ENCODE results near the gene IGFBP2. TPM values are rescaled to one million over a fixed set of nuclear protein-coding genes. Genes with fewer than 3 reads are reported as not detected.

Gene IGFBP2
- total and polyA plus RNA-seq, 9 of the 15 experiments (the other 6 are each of a cell fraction or from before 2014, with no cell fraction given) = 0.93 TPM; not detected in 8

- no peak for TF ChIP-seq MED1 (CRISPR knock-in tag; IDR thresholded peaks at IDR 0.05; ENCODE audit: borderline replicate concordance)
Observed at GRCh38 chr2:216636551-216637450, 3.6 kb downstream of the IGFBP2 start (continued).

GRCh38 chr2:216637472-216637871 lies 4.3 kb downstream of the IGFBP2 start:
- FAIRE-seq = no peak
- no peaks in the 10 kb centered on the region for H4K20me1 ChIP-seq (replicated peaks; ENCODE audit: control insufficient read depth, insufficient read depth, low read length)
- TF ChIP-seq KHSRP (IDR thresholded peaks at IDR 0.05) (no peak), EP400 (IDR thresholded peaks at IDR 0.05) (no peak), CBX1 (IDR thresholded peaks at IDR 0.05; ENCODE audit: low read depth) (no peak), ZNF561 (CRISPR knock-in tag; conservative IDR thresholded peaks at IDR 0.05) (no peak), CHD1 (IDR thresholded peaks at IDR 0.05; ENCODE audit: low read length) (no peak), CSDE1 (IDR thresholded peaks at IDR 0.05) (no peak), E2F5 (CRISPR knock-in tag; IDR thresholded peaks at IDR 0.05) (no peak), ARHGAP35 (IDR thresholded peaks at IDR 0.05; ENCODE audit: partially characterized antibody) (no peak), ZNF655 (CRISPR knock-in tag; IDR thresholded peaks at IDR 0.05) (no peak), HDAC1 (IDR thresholded peaks at IDR 0.05) (no peak), FOXA3 (CRISPR knock-in tag; conservative IDR thresholded peaks at IDR 0.05 in 1 of 2, IDR thresholded peaks at IDR 0.05 in 1 of 2) (no peak), NCOA2 (IDR thresholded peaks at IDR 0.05; ENCODE audit: partially characterized antibody in 2 of 2) (no peak), PTBP1 (IDR thresholded peaks at IDR 0.05; ENCODE audit: low read depth, low read length) (no peak), ZNF431 (CRISPR knock-in tag; IDR thresholded peaks at IDR 0.05) (no peak), ZNF444 (CRISPR knock-in tag; IDR thresholded peaks at IDR 0.05) (no peak), SETDB1 (IDR thresholded peaks at IDR 0.05; ENCODE audit: low read length) (no peak)
- BruUV-seq (replicated peaks) = no TSS peak
- no peaks in the 10 kb centered on the region for H3K9me1 ChIP-seq (ENCODE audit: control insufficient read depth, insufficient read depth, low read length)
- no peaks in the 10 kb centered on the region; a peak in 1 of 5 replicates for H3K4me1 ChIP-seq (replicated peaks in 1 of 2; ENCODE audit: control insufficient read depth in 2 of 2, insufficient read depth in 2 of 2, low read length in 2 of 2)
- 4% methylated on average over 3 of the region's 3 CpGs for WGBS (ENCODE audit: insufficient coverage, low coverage, missing lambda C conversion rate)
- in situ Hi-C loops (cut with MboI) = no loop called here
- no peaks in the 10 kb centered on the region for H3K79me2 ChIP-seq (ENCODE audit: control insufficient read depth, insufficient read depth, low read length)
- no peak overlapping the region for H3K4me3 ChIP-seq
- no peaks in the 10 kb centered on the region for H3K36me3 ChIP-seq (ENCODE audit: control insufficient read depth, insufficient read depth, low read length)
- no peak overlapping the region for H2AFZ ChIP-seq (ENCODE audit: low read depth, low read length)
- ChIA-PET POLR2A (no interaction called here), CTCF (ENCODE audit: low intra/inter-chr PET ratio) (no interaction called here)
- H3K4me2 ChIP-seq (ENCODE audit: insufficient read depth, low read length) = no peak overlapping the region
- no peak for ATAC-seq
- no peak overlapping the region for H3K27ac ChIP-seq (ENCODE audit: extremely low read depth, low read depth, low read length)
- H3K27me3 ChIP-seq (ENCODE audit: control insufficient read depth in 2 of 2, insufficient read depth in 2 of 2, low read length in 2 of 2) = peaks cover 5 to 46% of the 10 kb centered on the region in 2 experiments; a peak in 4 of 5 replicates
- intact Hi-C loops (cut with micrococcal nuclease) = no loop called here
- no peak overlapping the region for H3K9ac ChIP-seq (ENCODE audit: insufficient read depth in 1 of 2, low read depth in 2 of 2, low read length in 2 of 2)
- no peak for DNase-seq (ENCODE audit: extremely low read depth in 1 of 4, low spot score in 3 of 4)
- H3K9me3 ChIP-seq (replicated peaks; ENCODE audit: control insufficient read depth, insufficient read depth, low read depth, low read length) = no peaks in the 10 kb centered on the region
